Kasumi-1 (cell line): ENCODE data around the gene SCAPER.
"Not testable (repeated sequence)": the region's sequence is repeated elsewhere in the genome, so short reads cannot be mapped to it uniquely, and the experiment has no call there.

Source experiments
- DNase-seq, 2 experiments: peaks; one replicate each; lab custom pipeline; 2025; lab: John Stamatoyannopoulos, UW

The SCAPER gene

DNA sequence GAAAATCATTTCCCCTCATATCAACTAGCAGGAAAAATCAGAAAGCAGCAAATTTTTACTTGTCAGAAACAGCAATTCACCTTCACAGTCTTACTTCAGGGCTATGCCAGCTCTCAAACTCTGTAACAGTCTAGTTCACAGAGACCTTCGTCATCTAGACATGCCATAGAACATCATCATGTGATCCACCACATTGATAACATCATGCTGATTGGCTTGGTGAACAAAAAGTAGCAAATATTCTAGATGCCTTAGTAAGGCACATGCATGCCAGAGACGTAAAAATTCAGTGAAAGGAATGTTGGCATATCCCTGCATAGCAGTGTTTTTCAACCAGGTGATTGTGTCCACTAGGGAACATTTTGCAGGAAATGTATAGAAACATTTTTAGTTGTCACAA lies 8.6 kb upstream of the SCAPER start:
- no peak for DNase-seq

DNA sequence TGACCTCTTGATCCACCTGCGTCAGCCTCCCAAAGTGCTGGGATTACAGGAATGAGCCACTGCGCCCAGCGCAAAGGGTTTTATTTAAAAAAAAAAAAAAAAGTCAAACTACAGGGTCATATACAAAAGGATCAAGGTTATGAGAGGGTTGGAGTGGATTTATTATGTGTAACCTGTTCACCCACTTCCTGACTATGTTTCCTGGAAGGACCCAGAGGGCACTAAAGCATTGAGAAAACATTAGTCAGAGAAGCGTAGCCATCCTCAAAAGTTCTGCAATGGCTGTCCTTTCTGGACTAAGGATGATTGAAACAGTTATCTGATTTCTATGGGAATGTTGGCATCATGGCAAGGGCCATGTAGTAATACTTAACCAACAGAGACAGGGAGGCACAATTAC lies 7.3 kb upstream of the SCAPER start:
- no peak for DNase-seq

DNA sequence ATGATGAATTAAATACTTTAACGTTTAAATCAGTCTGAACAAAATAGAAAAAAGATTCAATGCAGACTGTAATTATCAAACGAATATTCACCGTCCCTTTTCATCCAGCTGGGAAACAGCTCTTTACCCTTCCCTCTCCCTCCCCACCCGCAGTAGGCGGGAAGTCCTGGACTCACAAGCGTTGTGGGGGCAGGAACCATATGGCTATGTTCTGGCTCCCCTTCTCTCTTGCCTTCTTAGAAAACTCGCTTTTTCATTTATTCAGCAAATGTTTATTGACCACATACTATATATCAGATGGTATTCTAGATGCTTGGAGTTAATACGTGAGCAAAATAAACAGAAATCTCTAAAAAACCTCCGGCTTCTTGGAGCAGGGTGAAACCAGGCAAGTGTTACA lies 715 bp upstream of the SCAPER start:
- no peak for DNase-seq

DNA sequence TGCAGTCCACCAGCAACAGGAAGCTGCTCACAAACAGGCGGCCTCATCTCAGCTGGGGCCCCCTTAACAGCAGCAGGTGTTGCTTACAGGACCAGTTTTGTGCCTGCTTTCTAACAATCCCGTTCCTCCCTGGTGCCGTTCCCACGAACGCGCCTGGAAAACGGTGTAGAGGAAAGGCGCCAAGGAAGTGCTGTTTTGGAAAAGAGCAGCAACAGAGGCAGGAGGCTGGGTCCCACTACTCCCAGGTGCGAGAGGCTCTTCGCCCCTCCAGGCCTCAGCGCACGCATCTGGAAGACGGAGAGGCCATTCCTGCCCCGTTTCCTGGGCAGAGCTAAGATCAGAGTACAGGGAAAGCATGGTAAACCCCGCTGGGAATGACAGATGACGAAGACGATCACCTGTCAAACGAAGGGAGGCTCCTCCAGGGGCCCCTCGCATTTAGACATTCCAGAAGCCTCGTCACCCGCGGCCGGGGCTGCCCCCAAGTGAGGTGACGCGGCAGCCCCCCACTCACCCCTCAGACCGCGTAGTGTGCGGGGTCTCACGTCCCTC lies 603 bp downstream of the SCAPER start:
- DNase-seq: peak in 1 of 2 experiments; percentile 31

DNA sequence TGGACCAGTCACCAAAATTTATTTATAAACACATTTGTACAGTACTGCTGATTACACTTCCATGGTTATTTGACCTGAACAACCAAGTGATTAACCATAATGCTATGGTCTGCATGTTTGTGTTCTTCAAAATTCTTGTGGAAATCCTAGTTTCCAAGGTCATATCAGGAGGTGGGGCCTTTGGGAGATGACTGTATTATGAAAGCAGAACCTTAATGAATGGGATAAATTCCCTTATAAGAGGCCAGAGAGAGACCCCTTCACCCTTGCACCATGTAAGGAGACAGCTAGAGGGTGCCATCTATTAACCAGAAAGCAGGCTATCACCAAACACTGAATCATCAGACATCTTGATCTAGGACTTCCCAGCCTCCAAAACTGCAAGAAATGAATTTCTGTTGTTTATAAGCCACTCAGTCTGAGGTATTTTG lies 1.9 kb downstream of the SCAPER start:
- DNase-seq: peak; percentile 69 to 70

DNA sequence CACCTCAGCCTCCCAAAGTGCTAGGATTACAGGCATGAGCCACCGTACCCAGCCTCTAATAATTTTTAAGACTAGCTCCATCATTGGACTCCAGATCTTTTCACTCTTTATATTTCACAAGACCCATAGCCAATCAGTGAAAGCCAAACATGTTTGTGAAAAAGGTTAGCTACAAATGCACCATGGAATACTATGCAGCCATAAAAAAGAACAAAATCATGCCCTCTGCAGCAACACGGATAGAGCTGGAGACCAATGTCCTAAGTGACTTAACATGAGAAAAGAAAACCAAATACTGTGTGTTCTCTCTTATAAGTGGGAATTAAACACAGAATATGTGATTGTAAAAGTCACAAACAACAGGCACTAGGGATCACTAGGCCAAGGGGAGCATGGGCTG lies 3.2 kb downstream of the SCAPER start:
- no peak for DNase-seq

DNA sequence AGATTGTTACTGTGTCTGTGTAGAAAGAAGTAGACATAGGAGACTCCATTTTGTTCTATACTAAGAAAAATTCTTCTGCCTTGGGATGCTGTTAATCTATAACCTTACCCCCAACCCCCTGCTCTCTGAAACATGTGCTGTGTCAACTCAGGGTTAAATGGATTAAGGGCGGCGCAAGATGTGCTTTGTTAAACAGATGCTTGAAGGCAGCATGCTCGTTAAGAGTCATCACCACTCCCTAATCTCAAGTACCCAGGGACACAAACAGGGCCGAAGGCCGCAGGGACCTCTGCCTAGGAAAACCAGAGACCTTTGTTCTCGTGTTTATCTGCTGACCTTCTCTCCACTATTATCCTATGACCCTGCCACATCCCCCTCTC lies 5.2 kb downstream of the SCAPER start:
- not testable (repeated sequence) for DNase-seq

DNA sequence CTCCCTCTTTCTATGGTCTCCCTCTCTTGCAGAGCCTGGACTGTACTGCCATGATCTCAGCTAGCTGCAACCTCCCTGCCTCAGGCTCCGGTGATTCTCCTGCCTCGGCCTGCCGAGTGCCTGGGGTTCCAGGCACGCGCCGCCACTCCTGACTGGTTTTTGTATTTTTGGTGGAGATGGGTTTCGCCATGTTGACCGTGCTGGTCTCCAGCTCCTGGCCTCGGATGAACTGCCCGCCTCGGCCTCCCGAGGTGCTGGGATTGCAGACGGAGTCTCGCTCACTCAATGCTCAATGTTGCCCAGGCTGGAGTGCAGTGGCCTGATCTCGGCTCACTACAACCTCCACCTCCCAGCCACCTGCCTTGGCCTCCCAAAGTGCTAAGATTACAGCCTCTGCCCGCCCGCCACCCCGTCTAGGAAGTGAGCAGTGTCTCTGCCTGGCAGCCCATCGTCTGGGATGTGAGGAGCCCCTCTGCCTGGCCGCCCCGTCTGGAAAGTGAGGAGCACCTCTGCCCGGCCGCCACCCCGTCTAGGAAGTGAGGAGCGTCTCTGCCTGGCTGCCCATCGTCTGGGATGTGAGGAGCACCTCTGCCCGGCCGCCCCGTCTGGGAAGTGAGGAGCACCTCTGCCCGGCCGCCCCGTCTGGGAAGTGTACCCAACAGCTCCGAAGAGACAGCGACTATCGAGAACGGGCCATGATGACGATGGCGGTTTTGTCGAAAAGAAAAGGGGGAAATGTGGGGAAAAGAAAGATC lies 5.8 kb downstream of the SCAPER start:
- DNase-seq: not testable (repeated sequence)

DNA sequence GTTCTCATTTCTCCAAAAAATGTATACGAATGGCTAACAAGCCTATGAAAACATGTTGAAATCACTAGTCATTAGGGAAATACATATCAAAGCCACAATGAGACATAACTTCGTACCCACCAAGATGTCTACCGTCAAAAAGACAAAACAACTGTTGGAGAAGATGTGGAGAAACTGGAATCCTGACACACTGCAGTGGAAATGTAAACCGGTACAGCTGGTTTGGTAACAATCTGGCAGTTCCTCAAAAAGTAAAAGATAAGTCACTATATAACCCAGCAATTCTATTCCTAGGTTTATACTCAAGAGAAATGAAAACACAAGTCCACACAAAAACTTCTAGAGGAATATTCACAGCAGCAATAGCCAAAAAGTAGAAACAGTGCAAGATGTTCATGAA lies 7.0 kb downstream of the SCAPER start:
- no peak for DNase-seq

DNA sequence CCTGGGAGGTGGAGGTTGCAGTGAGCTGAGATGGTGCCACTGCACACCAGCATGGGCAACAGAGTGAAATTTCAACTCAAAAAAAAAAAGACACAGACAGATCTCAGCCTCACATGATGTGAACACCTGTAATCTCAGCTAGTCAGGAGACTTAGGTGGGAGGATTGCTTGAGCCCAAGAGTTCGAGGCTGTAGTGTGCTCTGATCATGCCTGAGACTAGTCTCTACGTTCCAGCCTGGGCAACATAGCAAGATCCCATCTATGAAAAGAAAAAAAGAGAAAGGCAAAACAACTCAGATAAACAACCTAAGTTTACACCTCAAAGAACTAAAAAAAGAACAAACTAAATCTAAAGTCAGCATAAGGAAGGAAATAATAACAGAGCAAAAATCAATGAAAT lies 11.0 kb downstream of the SCAPER start:
- DNase-seq: no peak

DNA sequence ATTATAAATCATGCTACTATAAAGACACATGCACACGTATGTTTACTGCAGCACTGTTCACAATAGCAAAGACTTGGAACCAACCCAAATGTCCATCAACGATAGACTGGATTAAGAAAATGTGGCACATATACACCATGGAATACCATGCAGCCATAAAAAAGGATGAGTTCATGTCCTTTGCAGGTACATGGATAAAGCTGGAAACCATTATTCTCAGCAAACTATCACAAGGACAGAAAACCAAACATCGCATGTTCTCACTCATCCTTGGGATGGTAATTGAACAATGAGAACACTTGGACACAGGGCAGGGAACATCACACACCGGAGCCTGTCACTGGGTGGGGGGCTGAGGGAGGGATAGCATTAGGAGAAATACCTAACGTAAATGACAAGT lies 12.3 kb downstream of the SCAPER start:
- not testable (repeated sequence) for DNase-seq

DNA sequence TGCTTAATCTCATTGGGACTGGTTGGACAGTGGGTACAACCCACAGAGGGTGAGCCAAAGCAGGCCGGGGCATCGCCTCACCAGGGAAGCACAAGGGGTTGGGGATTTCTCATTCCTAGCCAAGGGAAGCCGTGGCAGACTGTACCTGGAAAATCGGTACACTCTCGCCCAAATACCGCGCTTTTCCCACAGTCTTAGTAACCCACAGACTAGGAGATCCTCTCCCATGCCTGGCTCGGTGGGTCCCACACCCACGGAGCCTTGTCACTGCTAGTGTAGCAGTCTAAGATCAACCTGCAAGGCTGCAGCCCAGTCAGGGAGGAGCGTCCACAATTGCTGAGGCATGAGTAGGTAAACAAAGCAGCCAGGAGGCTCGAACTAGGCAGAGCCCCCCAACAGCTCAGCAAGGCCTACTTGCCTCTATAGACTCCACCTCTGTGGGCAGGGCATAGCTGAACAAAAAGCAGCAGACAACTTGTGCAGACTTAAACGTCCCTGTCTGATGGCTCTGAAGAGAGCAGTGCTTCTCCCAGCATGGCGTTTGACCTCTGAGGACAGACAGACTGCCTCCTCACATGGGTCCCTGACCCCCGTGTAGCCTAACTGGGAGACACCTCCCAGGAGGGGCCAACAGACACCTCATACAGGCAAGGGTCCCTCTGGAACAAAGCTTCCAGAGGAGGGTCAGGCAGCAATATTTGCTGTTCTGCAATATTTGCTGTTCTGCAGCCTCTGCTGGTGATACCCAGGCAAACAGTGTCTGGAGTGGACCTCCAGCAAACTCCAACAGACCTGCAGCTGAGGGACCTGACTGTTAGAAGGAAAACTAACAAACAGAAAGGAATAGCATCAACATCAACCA lies 17.6 kb downstream of the SCAPER start:
- DNase-seq: not testable (repeated sequence)

DNA sequence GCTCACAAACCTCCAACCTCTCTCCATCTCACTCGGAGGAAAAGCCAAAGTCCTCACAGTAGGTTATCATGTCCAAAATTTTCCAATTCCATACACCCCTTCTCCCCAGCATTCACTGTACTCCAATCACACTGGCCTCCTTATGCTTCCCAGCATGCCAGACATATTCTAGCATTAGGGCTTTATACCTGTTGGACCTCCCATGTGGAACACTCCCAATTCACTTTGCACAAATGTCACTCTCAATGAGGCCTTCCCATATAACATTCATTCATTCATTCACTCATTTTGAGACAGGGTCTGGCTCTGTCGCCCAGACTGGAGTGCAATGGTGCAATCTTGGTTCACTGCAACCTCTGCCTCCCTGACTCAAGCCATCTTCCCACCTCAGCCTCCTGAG lies 19.9 kb downstream of the SCAPER start:
- no peak for DNase-seq

DNA sequence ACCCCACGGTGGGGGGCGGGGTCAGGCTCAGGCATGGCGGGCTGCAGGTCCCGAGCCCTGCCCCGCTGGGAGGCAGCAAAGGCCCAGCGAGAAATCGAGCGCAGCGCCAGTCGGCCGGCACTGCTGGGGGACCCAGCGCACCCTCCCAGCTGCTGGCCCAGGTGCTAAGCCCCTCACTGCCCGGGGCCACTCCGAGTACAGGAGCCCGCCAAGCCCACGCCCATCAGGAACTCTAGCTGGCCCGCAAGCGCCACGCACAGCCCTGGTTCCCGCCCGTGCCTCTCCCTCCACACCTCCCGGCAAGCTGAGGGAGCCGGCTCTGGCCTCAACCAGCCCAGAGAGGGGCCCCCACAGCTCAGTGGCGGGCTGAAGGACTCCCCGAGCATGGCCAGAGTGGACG lies 29.2 kb downstream of the SCAPER start:
- no peak for DNase-seq

DNA sequence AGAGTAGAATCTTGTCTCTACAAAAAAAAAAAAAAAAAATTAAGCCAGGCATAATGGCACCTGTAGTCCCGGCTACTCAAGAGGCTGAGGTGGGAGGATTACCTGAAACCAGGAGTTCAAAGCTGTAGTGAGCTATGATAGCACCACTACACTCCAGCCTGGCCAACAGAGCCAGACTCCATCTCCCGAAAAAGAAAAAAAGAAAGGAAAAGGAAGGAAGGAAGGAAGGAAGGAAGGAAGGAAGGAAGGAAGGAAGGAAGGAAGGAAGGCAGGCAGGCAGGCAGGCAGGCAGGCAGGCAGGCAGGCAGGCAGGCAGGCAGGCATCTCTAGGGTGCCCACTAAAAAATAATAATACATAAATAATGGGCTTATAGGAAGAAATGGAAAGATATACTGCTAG lies 32.1 kb downstream of the SCAPER start:
- DNase-seq: not testable (repeated sequence)

DNA sequence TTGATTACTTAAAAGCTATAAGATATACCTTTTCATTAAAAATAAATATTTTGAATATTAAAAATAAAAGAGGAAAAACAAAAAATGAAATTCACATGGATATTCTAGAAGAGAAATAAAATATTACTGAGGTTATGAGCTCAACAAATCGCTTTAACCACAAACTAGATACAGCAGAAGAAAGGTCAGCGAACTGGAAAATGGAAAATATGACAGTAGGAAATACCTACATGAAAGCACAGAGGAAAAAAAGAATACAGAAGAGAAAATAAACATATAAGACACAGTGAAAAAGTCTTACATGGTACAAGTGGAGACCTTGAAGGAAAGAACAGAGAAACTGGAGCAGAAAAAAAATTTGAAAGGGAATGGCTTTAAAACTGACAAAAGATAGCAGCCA lies 33.2 kb downstream of the SCAPER start:
- no peak for DNase-seq

DNA sequence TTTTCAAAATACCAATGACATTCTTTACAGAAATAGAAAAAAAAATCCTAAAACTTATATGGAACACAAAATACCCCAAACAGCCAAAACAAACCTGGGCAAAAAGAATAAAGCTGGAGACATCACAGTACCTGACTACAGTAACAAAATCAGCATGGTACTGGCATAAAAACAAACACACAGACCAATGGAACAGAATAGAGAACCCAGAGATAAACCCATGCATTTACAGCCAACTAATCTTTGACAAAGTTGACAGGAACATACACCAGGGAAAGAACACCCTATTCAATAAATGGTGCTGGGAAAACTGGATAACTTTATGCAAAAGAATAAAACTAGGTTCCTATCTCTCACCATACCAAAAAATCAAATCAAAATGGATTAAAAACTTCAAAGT lies 36.4 kb downstream of the SCAPER start:
- DNase-seq: no peak

DNA sequence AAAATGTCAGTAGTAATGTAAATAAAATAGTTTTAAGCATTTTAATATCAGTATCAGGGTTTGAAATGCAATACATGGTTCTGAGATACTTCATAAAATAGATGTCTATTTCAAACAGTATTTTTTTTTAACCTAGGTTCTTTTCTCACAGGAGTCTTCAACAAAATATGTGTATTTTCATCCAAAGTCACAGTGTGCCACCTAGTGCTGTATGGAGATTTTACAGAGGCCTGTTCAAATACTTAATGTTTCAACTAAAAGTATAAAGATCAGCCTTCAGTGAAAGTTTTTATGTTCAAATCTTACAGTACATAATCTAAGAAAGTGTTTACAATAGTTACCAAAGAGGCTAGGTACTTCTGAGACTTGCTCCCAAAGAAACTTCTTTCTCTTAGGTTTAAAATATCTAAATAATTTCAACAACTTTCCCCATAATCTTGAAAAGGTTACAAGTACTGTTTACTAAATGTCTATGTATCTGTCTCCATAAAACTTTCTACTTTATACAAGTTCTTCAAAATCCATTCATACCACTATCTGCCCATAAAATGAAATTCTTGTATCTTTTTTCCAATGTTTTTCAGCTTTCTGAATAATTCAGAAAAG lies 38.3 kb downstream of the SCAPER start:
- peak; percentile 56 to 79 for DNase-seq

DNA sequence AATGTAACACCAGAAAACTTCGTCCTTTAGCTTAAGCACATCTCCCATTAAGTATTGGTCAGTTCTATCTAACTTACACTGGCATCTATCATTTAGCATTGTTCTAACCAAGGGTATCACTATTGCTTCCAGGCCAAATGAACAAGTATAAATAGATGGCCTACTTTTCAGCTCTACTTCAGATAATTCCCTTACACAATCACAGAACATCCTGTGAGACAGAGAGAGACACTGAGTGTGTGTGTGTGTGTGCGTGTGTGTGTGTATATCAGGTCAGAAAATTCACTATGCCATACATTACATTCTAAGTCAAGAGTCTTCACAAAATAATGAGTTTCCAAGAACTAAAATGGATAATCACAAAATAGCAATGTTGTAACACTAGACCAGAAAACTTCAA lies 39.1 kb downstream of the SCAPER start:
- no peak for DNase-seq

DNA sequence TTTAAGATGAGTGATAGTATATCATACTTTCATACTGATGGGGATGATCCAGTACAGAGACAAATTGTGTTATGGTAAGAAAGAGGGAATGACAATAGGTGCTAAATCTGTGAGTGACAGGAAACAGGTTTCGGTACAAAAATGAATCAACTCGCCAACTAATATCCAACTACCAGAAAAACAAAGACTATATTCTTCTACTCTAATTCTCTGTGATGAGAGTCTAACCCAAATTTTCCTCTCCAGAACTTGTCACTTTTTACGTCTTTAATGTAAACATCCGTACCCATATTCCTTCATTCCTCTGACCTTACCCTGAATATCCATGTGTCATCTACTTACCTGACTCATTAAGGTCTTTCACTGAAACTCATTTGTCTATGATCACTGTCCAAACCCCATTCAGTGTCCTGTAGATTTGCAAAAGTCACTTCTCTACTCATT lies 39.6 kb downstream of the SCAPER start:
- DNase-seq: no peak

DNA sequence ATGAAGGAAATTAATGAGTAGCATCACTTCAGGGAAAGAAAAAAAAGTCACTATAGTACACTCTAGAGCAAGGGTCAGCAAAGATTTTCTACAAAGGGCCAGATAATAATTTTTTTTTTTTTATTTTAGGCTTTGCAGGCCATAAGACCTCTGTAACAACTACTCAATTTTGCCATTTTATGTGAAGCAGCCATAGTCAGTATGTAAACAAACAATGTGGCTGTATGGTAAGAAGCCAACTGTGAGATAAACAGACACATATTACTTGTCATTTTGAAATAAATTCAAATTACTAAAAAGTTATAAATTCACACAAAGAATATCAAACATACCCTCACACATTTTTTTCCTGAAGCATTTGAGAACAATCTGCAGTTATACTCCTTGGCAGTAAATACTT lies 40.6 kb downstream of the SCAPER start:
- no peak for DNase-seq

DNA sequence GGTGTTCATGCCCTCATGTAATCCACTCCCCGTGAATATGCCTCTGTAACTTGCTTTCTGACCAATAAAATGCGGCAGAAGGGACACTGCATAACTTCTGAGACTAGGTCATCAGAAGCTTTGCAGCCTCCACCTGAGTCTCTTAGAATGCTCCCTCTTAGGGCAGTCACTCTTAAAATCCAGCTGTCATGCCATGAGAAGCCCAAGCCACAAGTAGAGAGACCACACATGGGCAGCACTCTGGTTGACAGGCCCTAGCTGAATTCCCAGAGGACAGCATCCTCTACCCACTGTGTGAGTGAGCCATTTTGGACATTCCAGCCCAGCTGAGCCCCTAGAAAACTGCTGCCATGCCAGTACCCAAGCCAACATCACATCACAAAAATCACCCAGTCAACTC lies 41.4 kb downstream of the SCAPER start:
- DNase-seq: no peak

DNA sequence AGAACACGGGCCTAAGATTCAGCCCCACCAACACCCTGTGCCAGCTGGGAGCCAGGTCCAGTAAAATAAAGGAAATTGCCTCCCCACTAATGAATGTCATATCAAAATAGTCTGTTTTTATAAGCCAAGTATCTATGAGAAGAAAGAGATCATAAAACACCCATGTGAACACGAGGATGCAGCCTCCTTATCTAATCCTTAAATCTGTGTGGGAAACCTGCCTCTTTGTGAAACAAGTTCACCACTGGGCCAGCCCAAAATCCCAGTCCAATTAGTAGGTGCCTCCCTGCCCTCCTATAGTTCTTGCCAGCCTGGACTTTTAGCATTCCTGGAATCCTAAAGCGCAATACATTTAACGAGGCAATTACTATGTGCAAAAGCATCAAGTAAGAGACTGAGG lies 42.0 kb downstream of the SCAPER start:
- DNase-seq: no peak
